HG02642 (cell line): ENCODE data around the gene LSAMP.
A peak's percentile ranks its signal among the peaks of the same experiment; 100 is the strongest.

ENCODE experiments used
- ATAC-seq: cut with Tn5 transposase; IDR thresholded peaks from one replicate; pipeline ENCODE4 v1.9.1; 2021; ENCODE audit warnings: mild to moderate bottlenecking; ENCODE audit not compliant: unreplicated experiment, poor library complexity

The LSAMP gene

DNA sequence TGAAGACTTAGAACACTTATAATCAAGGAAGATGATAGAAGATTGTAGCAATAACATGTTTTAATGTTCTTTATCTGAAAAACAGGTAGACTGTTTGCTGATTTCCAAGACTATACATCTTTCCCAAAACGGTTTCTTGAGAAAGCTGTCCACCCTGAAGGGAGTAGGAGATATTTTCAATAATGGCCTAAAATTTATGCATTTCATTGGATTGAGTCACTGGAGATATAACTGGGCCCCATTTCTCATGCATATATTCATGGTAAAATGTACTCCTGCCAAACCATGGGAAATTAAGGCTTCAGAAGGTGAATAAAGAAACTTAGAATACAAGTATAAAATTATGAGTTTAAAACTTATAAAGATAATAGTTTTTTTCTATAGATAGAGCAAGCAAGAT, 143.9 kb downstream of the LSAMP start:
- no peak for ATAC-seq

DNA sequence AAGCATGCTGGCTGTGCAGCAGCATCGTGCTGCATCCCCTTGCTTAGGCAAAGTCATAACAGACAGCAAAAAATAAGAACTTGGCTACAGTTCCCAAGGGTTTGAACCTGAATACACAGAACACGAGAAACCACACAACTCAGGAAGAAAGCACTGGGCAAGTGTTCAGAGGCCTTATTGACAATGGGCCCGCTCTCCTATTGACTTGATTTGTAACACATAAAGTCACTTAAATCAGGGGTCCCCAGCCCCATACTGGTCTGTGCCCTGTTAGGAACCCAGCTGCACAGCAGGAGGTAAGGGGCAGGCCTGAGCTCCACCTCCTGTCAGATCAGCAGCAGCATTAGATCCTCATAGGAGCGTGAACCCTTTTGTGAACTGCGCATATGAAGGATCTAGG, 145.1 kb downstream of the LSAMP start:
- no peak for ATAC-seq

DNA sequence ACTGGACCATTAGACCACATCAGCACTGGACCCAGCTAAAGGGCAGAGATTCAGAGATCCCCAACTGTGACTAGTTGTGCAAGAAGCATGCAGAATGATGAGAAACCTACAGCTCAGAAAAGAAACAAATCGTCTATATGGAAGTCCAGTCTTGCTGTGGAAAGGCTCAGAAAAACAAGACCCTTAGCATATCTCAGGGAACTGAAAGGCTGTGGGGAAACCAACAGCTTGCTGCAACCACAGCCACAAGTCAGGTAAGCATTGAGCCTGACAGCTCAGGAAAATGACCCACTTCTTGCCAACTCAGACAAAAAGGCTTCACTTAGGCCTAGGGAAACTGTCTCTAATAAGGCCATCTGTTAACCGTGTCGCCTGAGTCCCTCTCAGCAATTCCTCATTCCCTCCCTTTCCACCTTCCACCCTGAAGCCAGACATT, 145.6 kb downstream of the LSAMP start:
- ATAC-seq: no peak

DNA sequence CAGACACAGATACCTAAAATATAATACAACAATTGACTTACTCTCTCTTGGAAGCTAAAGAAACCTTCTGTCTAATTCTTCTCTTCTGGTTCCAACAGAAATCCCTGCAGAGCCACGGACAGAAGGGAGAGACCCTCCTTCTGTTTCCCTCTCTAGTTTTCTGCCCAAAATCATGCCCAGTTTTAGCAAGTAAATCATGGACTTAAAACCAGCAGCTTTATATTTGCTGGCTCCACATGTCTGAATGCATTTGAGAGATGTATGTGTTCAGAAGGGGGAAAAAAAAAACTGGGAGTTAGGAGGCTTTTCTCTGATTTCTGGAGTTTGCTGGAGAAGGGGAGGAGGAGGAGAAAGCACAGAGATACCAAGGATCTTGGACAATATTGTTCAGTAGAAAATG, 147.1 kb downstream of the LSAMP start:
- no peak for ATAC-seq

DNA sequence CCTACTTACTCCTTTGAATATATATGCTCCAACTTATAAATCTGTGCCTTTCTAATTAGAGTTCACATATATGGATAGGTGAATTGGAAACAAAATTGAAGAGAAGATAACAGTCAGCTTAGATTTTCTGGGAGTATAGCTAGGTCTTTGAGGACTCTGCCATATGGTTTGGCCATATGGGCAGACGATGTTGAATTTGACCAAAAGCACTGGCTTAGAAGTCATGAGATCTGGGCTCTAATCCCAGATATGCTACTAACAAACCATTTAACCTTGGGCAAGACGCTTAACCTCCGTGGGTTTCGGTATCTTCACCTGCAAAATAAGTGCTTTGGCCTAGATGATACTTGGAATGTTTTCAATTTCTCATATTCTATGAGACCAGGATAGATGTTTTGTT, 154.1 kb downstream of the LSAMP start:
- ATAC-seq: no peak

DNA sequence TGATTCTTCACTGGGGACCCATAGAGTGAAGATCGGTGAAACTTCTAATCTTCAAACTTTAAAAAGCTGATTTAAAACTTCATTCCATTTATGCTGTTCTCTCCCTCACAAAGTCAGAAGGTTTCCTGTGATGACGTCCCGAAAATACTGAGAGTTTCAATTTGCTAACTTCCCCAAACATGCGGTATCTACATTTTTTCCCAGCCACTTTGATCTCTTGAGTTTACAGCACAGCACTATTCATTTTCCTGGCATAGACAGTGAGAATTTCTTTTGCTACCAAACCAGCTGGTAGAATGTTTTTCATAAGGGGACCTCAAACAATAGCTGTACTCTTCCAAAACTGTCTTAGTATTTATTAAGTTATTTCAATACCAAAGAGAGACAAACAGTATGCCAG, 156.8 kb downstream of the LSAMP start:
- ATAC-seq: no peak

DNA sequence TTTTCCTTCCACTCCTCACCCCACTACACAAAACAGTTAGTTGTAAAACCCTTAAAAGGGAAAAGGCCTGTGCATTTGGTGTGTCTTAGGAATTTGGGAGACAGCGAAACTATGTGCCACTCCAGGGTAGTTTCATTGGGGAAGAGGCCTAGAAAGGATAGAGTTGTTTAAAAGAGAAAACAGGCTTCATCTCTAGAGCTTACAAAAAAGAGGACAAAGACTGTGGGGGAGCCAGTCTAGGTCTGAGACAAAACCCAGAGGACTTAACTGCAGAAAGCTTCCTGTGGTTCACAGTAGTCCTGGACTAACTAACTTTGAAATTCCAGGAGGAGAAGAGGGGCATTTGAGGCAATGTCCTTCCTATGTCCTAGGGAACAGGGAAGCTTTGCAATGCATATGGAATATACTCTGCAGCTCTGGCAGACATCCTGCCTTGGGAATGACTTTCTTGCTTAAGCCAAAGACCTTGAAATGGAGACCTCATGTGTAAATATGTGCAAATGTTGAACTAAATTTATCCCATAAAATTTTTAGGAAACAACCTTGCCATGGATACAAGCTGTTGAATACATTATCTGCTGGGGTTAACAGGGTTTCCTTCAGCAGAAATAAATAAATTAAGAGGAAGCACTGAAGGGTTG, 159.4 kb downstream of the LSAMP start:
- ATAC-seq: no peak

DNA sequence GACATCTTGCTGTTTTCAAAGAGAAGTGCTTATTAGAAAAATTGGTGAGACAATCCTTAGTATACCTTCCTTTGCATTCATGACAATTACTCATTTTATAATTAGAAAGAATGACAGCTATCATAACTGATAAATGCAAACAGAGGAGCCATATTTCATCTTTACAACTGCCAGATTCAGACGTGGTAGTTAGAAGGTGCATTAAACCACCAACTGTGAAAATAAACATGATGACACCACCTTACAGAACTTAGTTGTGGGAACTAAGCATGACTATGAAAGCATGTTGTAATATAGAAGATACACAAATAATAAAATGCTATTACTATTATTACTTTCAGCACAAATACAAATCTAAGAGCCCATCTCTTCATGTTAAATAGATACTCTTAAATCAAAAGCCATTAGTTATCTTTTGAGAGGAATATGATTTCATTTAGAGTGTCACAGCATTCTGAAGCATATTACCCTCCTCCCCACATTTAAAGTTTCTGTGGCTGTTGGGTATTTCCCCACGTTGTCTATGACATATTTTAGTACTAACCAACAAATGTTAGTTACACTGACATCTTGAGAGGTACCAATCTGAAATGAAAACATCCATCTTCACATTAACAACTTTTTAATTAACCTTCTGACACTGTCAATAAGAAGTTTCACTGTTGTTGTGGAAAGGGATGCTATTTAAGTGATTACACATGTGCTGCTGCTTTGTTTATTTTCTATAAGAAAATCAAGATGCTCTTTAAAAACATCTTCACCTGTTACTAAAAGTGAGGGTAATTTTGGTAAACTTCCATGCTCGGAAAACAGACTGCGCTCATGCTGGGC, 163.8 kb downstream of the LSAMP start:
- peak; percentile 61 for ATAC-seq

DNA sequence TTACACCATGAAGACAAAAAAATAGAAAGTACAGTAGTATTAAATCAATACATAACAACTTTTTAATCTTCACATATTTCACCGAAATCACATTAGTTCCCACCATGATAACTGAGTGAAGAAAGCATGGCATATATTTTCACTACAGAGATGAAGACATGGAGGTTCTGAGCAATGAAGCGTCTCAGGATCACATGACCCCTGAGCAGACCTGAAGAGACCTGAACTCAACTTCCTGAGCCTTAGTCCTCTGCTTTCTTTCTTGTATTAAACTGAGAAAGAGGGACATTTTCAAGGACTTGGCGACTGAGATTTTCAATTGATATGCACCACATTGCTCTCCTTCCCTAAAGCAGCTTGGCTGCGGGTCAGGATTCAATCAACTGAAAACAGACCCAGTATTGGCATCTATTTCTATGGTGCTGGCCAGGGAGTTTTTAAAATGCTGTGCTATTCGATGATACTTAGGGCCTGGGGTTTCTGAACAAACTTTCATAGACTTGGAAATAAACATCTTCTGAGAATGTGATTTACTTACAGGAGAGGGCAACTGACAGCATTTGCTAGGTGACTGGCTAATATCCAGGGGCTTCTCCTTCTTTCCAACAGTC, 165.1 kb downstream of the LSAMP start:
- no peak for ATAC-seq

DNA sequence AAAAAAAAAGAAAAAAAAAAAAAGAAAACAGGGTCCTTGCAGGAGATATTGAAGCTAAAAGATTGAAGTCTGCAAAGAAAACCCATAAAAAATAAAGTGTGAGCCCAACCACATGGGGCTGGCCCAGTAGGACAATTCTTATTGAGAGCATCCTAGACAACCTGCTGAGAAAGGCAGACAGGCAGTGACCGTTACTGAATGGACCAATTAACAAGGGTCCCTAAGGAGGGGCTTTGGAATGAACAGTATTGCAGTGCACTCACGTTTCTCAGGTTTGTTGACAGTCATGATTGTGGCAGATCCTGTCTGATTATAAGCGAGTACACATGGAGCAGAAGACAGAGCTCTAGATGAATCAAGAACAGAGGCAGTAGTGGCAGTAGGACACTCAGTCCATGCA, 168.6 kb downstream of the LSAMP start:
- no peak for ATAC-seq

DNA sequence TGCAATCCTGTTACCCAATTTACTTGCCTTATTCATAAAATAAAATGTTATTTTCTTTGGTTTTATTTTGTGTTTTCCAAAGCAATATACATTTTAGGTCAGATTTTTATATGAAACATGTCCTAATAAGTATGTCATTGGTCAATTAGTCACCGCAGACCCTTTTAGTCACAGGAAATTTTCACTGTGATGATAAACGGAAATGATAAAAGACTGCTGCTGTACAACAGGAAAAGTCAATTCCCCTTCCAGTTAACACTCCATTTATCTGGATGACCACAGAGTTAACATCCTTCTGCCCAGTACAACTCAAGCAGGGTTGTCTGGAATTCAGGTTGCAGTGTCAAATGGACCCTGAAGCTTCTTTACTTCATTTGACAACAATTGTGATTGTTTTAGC, 175.2 kb downstream of the LSAMP start:
- no peak for ATAC-seq

DNA sequence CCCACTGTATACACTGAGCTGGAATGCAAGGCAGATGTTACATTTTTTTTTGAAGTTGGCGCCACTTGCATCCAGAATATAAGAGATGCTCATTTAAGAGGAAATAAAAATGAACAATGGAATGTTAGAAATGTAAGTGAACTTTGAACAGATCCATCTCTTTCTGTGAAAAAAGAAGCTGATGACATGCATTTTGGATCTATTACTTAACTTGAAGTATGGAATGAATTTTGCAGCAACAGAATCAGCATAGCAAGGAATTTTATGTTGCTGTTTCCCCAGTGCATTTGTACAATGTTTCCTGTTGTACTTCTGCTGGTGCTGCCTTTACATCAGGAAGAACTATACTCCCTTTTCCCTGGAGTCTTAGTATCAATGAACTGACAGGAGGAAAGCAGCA, 178.2 kb downstream of the LSAMP start:
- ATAC-seq: no peak

DNA sequence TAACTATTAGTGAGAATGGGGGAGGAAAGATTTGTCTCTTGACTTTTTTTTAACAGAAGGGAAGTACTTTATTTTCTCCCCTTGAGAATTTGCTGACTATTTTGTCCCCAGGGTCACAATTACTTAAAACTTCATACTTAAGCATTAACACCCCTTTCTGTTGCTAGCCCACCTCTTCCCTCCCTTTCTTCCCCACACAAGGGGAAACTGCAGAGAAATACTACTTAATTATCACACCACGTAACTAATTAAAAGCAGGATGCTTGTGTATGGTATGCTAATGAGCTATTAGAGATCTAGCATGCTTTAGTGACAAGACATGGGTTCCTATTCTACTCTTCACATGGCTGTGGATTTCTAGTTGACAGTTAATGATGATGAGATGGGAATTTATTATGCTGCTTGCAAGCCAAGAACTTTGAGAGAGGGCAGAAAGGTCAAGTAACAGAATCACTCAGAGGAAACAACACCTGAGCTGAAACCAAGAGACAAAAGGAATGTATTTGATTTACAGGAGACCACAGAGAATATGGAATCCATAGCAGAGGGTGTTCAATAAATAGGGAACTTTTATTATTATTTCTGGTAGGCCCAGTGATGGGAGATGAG, 179.2 kb downstream of the LSAMP start:
- no peak for ATAC-seq

DNA sequence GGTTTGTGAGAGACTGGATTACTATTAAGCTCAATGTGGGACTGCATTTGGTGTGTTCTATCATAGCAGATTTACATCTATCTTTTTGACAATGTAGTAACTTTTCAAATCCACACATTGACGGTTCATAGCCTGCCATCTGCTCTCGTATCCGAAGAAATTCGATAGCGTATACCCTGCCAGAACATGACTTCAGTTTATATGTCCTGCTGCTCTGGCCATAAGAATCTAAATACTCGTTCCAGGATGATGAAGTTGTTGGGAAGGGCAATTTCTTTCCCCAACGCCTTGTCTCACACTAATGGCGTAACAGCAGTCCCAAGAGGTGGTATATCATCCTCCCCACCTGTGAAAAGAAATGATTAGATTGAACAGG, 180.0 kb downstream of the LSAMP start:
- ATAC-seq: no peak

DNA sequence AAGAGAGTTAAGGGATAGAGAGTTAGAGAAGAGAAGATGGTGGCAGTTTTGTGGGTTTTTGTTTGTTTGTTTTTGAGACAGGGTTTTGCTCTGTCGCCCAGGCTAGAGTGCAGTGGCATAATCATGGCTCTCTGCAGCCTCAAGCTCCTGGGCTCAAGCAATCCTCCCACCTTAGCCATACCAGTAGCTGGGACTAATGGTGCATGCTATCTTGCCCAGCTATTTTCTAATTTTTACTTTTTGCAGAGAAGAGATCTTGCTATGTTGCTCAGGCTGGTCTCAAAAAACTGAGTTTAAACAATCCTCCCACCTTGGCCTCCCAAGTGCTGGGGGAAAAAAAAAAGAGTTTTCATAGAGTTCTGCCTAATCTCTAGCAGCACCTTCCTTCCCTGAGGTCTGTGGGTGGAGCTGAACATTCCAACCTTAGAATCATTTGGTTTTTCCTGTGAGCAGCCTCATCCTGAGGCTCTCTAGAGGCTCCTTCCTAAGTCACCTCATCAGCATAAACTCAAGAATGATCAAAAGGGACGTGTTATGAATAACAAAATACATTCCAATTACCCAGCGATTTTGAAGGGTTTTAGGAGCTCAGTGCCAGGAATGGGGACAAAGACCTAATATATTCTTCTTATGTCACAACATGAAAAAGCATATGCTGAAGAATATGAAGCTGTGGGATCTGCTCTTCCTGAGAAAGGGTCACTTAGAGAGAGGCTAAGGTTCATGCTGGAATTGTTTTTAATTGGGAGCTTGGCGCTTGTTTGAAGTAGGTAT, 180.6 kb downstream of the LSAMP start:
- ATAC-seq: no peak

DNA sequence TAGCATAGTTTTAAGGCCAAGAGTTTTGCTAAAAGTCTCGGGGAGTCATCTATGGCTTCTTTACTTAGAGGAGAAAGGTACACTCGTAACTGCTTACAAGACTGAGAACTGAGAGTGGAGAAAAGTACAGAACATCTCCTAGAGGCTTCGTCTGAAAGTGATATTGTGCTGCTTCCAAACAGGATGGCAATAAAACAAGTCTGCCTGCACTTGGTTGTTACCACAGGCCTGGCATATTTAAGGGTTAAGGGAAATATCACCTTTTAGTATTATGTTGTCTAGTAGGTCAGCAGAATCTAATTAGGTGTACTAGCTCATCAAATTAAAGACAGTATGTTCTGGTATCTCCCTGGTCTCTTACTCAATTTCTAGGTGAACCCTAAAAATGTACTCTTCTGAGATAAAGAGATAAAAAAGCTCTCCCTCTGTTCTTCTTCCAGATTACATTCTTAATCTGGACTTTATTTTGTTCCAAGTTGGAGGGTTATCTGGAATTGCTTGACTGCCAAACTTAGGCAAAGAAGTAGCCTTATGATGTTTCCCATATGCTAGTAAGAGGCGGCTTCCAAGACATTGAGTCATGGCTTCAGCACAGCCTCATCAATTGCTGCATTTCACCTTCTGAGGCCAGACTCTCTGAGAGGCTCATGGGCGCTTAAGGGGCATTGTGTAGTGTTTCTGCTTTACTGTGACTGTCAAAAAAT, 181.3 kb downstream of the LSAMP start:
- ATAC-seq: no peak

DNA sequence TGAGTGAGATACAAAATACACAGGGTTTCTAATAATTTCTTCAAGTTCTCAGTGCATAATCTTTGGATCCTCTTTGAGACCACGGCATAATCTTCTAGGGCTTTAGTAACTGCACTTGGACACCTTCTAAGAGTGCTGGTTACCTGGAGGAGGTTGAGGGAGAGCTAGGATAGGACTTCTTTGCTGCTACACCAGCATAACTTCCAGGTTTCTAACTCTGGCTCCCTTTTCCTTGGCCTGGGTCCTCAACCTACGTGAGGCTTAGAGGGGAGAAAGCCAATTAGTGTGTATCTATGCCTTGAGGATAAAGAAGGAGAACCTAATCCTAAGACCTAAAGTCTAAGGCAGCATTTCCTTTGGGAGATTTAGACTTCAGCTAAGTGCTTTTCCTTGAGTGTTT, 184.8 kb downstream of the LSAMP start:
- no peak for ATAC-seq

DNA sequence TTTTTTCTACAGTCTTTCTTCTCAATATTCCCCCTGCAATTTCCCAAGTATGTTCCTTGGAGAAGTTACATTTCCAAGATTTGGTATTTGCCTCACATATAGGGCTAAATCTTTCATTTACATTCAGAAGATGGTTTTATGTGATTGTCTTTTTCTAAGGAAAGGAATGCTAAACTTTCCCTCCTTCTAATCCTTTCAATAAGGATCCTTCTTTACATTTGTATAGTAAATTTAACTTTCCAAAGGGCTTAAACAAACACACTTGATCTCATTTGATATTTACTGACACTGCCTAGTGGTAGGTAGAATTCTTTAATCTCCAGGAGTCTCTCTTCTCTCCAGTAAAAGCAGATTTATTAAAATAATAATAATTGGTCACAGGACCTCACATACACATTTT, 185.3 kb downstream of the LSAMP start:
- ATAC-seq: no peak

DNA sequence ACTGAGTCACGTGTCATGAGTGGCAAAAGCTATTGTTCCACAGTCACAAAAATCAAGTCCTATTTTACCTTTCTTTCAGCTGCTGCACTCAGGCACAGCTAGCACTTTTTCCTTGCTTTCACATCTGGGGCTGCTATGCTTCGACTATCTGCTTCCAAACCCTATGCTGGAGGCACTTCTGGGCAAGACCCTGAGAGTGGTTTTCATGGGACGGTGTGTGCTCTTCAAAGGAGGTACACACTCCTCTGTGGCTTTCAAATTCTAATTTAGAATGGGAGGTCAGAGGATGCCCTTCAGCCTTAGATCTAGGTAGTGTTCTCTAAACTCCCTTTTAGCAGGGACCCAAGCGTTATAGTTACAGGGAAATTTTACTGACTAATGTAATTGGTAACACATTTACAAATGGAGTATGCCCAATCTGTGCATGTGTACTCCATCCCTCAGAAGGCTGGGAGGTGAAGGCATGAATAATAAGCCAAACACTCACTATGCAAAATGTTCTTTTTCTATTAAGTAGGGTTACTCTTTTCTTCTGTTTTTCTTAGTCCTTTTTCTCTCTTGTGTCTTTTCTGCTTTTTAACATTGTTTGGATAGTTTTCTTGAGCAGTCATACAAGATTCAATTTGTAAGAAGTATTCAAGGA, 188.3 kb downstream of the LSAMP start:
- no peak for ATAC-seq
